ENCODE results near the gene BCAN. TPM values are rescaled to one million over a fixed set of nuclear protein-coding genes. Genes with fewer than 3 reads are reported as not detected.

BCAN gene
- total RNA-seq, 2 donors from 2014 or later = 0.10 TPM; not detected in 1

GRCh38 chr1:156670359-156670758 lies 28.4 kb downstream of the BCAN start:
- no peak overlapping the region for H3K27ac Mint-ChIP-seq
- H3K9me3 Mint-ChIP-seq = no peaks in the 10 kb centered on the region
- H3K27me3 Mint-ChIP-seq (ENCODE audit: low read depth) = peaks cover 34% of the 10 kb centered on the region
- DNase-seq = no peak
- no peak for ATAC-seq (replicated peaks in 1 of 2)
- no peaks in the 10 kb centered on the region for H3K36me3 Mint-ChIP-seq (ENCODE audit: insufficient read depth in 2 of 2)
- H3K4me3 Mint-ChIP-seq = no peak overlapping the region
- H3K4me1 Mint-ChIP-seq (ENCODE audit: low read depth) = no peaks in the 10 kb centered on the region

- no peaks in the 10 kb centered on the region for H3K4me1 Mint-ChIP-seq (ENCODE audit: low read depth)
- H3K27ac Mint-ChIP-seq = no peak overlapping the region
- ATAC-seq (replicated peaks in 1 of 2) (no peak), DNase-seq (no peak)
- H3K9me3 Mint-ChIP-seq = no peaks in the 10 kb centered on the region
- no peaks in the 10 kb centered on the region for H3K36me3 Mint-ChIP-seq (ENCODE audit: insufficient read depth in 2 of 2)
- no peak overlapping the region for H3K4me3 Mint-ChIP-seq
- H3K27me3 Mint-ChIP-seq (ENCODE audit: low read depth) = peaks cover 34% of the 10 kb centered on the region
Measured at GRCh38 chr1:156670791-156671190, 28.9 kb downstream of the BCAN start.

GRCh38 chr1:156671804-156672203 lies 29.9 kb downstream of the BCAN start:
- H3K27me3 Mint-ChIP-seq (ENCODE audit: low read depth) = peaks cover 35% of the 10 kb centered on the region
- DNase-seq = no peak

GRCh38 chr1:156673387-156674121 lies 31.6 kb downstream of the BCAN start:
- Mint-ChIP-seq H3K4me3 (no peak overlapping the region), H3K36me3 (ENCODE audit: insufficient read depth in 2 of 2) (no peaks in the 10 kb centered on the region), H3K27ac (no peak overlapping the region), H3K4me1 (ENCODE audit: low read depth) (peaks cover 16% of the 10 kb centered on the region), H3K27me3 (ENCODE audit: low read depth) (peaks cover 52% of the 10 kb centered on the region), H3K9me3 (no peaks in the 10 kb centered on the region)
- DNase-seq (no peak), ATAC-seq (replicated peaks in 1 of 2) (no peak)

More at GRCh38 chr1:156671804-156672203, 29.9 kb downstream of the BCAN start:
- ATAC-seq (replicated peaks in 1 of 2) = no peak
- no peaks in the 10 kb centered on the region for H3K36me3 Mint-ChIP-seq (ENCODE audit: insufficient read depth in 2 of 2)
- no peak overlapping the region for H3K4me3 Mint-ChIP-seq
- H3K9me3 Mint-ChIP-seq = no peaks in the 10 kb centered on the region
- H3K4me1 Mint-ChIP-seq (ENCODE audit: low read depth) = no peaks in the 10 kb centered on the region
- peak overlapping the region; percentile 17 for H3K27ac Mint-ChIP-seq

GRCh38 chr1:156675210-156676113 lies 33.5 kb downstream of the BCAN start:
- DNase-seq = no peak
- H3K4me1 Mint-ChIP-seq (ENCODE audit: low read depth) = peaks cover 16% of the 10 kb centered on the region
- H3K27me3 Mint-ChIP-seq (ENCODE audit: low read depth) = peaks cover 68% of the 10 kb centered on the region
- H3K36me3 Mint-ChIP-seq (ENCODE audit: insufficient read depth in 2 of 2) = no peaks in the 10 kb centered on the region
- no peak overlapping the region for H3K4me3 Mint-ChIP-seq
- no peak for ATAC-seq (replicated peaks in 1 of 2)
- H3K9me3 Mint-ChIP-seq = no peaks in the 10 kb centered on the region
- H3K27ac Mint-ChIP-seq = no peak overlapping the region

- Mint-ChIP-seq H3K9me3 (no peaks in the 10 kb centered on the region), H3K27me3 (ENCODE audit: low read depth) (peaks cover 70% of the 10 kb centered on the region), H3K4me3 (no peak overlapping the region), H3K27ac (no peak overlapping the region), H3K4me1 (ENCODE audit: low read depth) (peaks cover 16% of the 10 kb centered on the region), H3K36me3 (ENCODE audit: insufficient read depth in 2 of 2) (no peaks in the 10 kb centered on the region)
- ATAC-seq (replicated peaks in 1 of 2) (no peak), DNase-seq (no peak)
Measured at GRCh38 chr1:156676114-156676819, 34.4 kb downstream of the BCAN start.

GRCh38 chr1:156676820-156677615 lies 35.1 kb downstream of the BCAN start, which contains the start of gene NES:
Gene NES (minus strand): TSS chr1:156677407. CDS start chr1:156677264, 143 bp downstream.
- H3K36me3 Mint-ChIP-seq (ENCODE audit: insufficient read depth in 2 of 2) = no peaks in the 10 kb centered on the region
- H3K4me1 Mint-ChIP-seq (ENCODE audit: low read depth) = peaks cover 16% of the 10 kb centered on the region
- H3K9me3 Mint-ChIP-seq = no peaks in the 10 kb centered on the region
- H3K27ac Mint-ChIP-seq = peak within 1 kb of the TSS; percentile 11
- peak within 1 kb of the TSS; percentile 54 to 57 for H3K4me3 Mint-ChIP-seq
- peaks cover 70% of the 10 kb centered on the region for H3K27me3 Mint-ChIP-seq (ENCODE audit: low read depth)
- no peak for DNase-seq
- no peak for ATAC-seq (replicated peaks in 1 of 2)

GRCh38 chr1:156677616-156678596 lies 36.0 kb downstream of the BCAN start:
- H3K36me3 Mint-ChIP-seq (ENCODE audit: insufficient read depth in 2 of 2) = no peaks in the 10 kb centered on the region
- peak; percentile 31 to 49 for ATAC-seq (replicated peaks in 1 of 2)

GRCh38 chr1:156680056-156680455 lies 38.1 kb downstream of the BCAN start:
- H3K4me1 Mint-ChIP-seq (ENCODE audit: low read depth) = peaks cover 36% of the 10 kb centered on the region
- no peak overlapping the region for H3K4me3 Mint-ChIP-seq
- no peaks in the 10 kb centered on the region for H3K36me3 Mint-ChIP-seq (ENCODE audit: insufficient read depth in 2 of 2)
- H3K9me3 Mint-ChIP-seq = no peaks in the 10 kb centered on the region
- no peak for DNase-seq
- ATAC-seq (replicated peaks in 1 of 2) = no peak
- peaks cover 52% of the 10 kb centered on the region for H3K27me3 Mint-ChIP-seq (ENCODE audit: low read depth)
- no peak overlapping the region for H3K27ac Mint-ChIP-seq

More at GRCh38 chr1:156677616-156678596, 36.0 kb downstream of the BCAN start:
- Mint-ChIP-seq H3K4me1 (ENCODE audit: low read depth) (peaks cover 16% of the 10 kb centered on the region), H3K27ac (peak overlapping the region; percentile 11), H3K4me3 (peak overlapping the region; percentile 44 to 57), H3K9me3 (no peaks in the 10 kb centered on the region), H3K27me3 (ENCODE audit: low read depth) (peaks cover 66% of the 10 kb centered on the region)
- DNase-seq = peak; percentile 24 to 41

- Mint-ChIP-seq H3K9me3 (no peaks in the 10 kb centered on the region), H3K4me1 (ENCODE audit: low read depth) (peaks cover 36% of the 10 kb centered on the region), H3K36me3 (ENCODE audit: insufficient read depth in 2 of 2) (no peaks in the 10 kb centered on the region), H3K27me3 (ENCODE audit: low read depth) (peaks cover 52% of the 10 kb centered on the region), H3K27ac (no peak overlapping the region), H3K4me3 (no peak overlapping the region)
- ATAC-seq (replicated peaks in 1 of 2) (no peak), DNase-seq (no peak)
Measured at GRCh38 chr1:156681196-156681960, 39.5 kb downstream of the BCAN start.

All from activated T-cell treated with anti-CD3 and anti-CD28 coated beads, Interleukin-2, amount 50 U/mL, for 72 hours (primary cell).